ENCODE data around the gene NTM. TPM values are rescaled to one million over a fixed set of nuclear protein-coding genes. Genes with fewer than 3 reads are reported as not detected.

The NTM gene
- total RNA-seq, 4 donors from 2014 or later: 0.40 to 3.1 (median 2.1) TPM; not detected in 1

DNA sequence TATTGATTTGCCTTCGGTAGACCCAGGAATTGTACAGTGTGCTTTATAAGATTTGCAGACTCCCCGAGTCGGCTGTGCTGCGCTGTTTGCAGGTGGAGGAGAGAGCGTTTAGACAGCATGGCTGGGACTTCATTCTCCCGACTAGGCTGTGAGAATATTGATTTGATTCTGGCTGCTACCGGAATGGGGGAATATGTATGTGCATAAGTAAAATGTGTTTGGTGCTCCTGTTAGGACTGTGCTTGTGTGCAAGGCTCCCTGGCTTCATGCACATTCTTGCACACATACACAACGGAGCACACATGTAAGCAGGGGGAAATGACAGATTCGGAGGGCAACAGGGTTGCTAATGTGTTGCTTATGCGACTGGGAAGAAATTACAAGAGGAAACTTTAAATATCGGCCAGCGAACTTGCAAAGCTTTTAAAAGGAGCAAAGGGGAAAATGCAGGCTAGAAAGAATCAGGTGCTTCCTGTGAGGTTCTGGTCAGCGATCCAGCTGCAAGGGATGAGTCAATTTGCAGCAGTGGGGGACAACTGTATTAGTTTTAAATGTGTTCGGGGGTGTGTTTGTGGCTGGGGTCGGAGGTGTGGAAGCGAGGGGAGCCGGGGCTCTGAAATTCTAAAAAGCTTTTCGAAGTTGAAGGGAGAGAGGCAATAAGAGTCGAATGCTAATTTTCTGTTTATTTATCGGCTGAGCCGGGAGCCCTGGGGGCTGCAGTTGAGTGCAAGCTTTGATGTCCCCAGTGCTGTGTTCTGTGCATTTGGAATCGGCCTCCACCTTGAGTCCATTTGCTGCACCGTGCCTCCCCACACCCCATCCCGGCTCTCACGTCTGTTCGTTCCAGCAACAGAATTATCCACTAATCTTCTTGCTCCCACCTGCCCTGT lies 731 bp downstream of the NTM start:
- Histone ChIP-seq H3K27me3 (peaks cover 38% of the 10 kb centered on the region), H3K36me3 (no peaks in the 10 kb centered on the region), H3K4me1 (peaks cover 0 to 15% (median 5%) of the 10 kb centered on the region in 4 donors), H3K4me3 (peak overlapping the region in 3 of 4 donors; percentile 0 to 31 (median 12)), H3K9me3 (no peaks in the 10 kb centered on the region), H3K27ac (no peak overlapping the region)
- intact Hi-C loops (cut with DNase I; ENCODE audit: low total_unique reads) (no loop called here), in situ Hi-C loops (cut with MboI; ENCODE audit: low pct_ligation_motif_present in 1 of 4, low pct_unique_long_range_greater_than_20kb in 1 of 4, low sequenced_read_pairs in 3 of 4) (no loop called here)
- no peak for DNase-seq
- TF ChIP-seq, protein P1, sequence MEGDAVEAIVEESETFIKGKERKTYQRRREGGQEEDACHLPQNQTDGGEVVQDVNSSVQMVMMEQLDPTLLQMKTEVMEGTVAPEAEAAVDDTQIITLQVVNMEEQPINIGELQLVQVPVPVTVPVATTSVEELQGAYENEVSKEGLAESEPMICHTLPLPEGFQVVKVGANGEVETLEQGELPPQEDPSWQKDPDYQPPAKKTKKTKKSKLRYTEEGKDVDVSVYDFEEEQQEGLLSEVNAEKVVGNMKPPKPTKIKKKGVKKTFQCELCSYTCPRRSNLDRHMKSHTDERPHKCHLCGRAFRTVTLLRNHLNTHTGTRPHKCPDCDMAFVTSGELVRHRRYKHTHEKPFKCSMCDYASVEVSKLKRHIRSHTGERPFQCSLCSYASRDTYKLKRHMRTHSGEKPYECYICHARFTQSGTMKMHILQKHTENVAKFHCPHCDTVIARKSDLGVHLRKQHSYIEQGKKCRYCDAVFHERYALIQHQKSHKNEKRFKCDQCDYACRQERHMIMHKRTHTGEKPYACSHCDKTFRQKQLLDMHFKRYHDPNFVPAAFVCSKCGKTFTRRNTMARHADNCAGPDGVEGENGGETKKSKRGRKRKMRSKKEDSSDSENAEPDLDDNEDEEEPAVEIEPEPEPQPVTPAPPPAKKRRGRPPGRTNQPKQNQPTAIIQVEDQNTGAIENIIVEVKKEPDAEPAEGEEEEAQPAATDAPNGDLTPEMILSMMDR (IDR thresholded peaks at IDR 0.05): no peak
- TF ChIP-seq EP300 (IDR thresholded peaks at IDR 0.05; ENCODE audit: low read depth) (no peak), POLR2A (IDR thresholded peaks at IDR 0.05) (no peak), POLR2AphosphoS5 (IDR thresholded peaks at IDR 0.05) (no peak)
- WGBS, 2 donors (ENCODE audit: low coverage in 1 of 2): 9 to 13% methylated on average over 20 to 26 of the region's 26 CpGs

DNA sequence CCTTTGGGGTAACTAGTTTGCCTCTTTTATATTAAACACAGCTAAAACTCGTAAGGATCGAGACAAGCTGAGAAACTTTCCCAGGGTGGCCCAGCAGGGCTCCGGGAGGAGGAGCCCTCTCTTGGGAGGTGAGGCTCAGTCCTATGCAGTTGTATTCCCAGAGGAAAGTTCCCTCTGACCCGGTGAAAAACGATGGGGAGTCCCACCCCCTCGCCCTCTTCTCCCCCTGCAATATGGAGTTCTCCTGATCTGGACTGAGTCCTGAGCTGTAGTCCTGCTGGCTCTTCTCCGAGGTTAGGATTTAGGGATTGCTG lies 1.3 kb downstream of the NTM start:
- Histone ChIP-seq H3K4me1 (peaks cover 0 to 15% (median 5%) of the 10 kb centered on the region in 4 donors), H3K27me3 (peaks cover 38% of the 10 kb centered on the region), H3K27ac (no peak overlapping the region), H3K36me3 (no peaks in the 10 kb centered on the region), H3K9me3 (no peaks in the 10 kb centered on the region), H3K4me3 (peak overlapping the region in 1 of 4 donors; percentile 31)
- WGBS, 2 donors (ENCODE audit: low coverage in 1 of 2): 10 to 16% methylated on average over 7 of the region's 7 CpGs
- no peak for DNase-seq
- in situ Hi-C loops (cut with MboI; ENCODE audit: low pct_ligation_motif_present in 1 of 4, low pct_unique_long_range_greater_than_20kb in 1 of 4, low sequenced_read_pairs in 3 of 4) (no loop called here), intact Hi-C loops (cut with DNase I; ENCODE audit: low total_unique reads) (no loop called here)
- TF ChIP-seq EP300 (IDR thresholded peaks at IDR 0.05; ENCODE audit: low read depth): no peak
- TF ChIP-seq POLR2A (IDR thresholded peaks at IDR 0.05): no peak
- no peak for TF ChIP-seq POLR2AphosphoS5 (IDR thresholded peaks at IDR 0.05)
- TF ChIP-seq, protein P1 (IDR thresholded peaks at IDR 0.05): no peak

DNA sequence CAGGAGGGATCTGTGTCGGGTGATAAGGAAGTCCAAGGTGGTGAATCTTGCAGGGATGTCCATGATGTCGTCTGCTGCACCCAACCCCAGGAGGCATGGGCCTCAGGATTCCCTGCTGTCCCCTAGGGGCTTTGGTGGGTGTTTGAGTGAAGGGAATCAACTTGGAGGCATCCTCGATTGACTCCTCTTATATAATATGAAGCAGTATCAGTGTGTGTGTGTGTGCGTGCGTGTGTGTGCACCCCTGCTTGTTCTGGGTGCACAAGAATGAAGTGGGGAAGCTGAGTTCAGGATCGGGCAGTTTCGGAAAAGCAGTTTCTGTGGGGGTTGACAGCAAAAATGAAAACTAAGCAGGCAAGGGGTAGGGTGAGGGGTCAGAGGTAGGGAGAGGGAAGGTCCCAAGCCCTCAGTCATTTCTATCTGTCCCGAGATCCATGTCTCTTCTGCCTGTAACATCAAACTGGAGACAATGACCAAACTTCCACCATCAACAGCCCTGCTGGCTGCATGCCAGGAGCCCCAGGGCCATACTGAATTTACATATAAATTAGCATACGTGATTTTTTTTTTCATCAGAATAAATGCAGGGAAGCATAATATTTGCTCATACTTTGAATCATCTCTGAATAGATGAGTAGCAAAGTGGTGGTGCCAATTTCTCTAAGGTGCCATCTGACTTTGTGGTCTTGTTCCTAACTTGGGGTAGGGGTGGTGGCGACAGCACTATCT lies 2.0 kb downstream of the NTM start:
- H3K4me1 ChIP-seq: peaks cover 0 to 15% (median 5%) of the 10 kb centered on the region in 4 donors
- in situ Hi-C loops (cut with MboI; ENCODE audit: low pct_ligation_motif_present in 1 of 4, low pct_unique_long_range_greater_than_20kb in 1 of 4, low sequenced_read_pairs in 3 of 4) (no loop called here), intact Hi-C loops (cut with DNase I; ENCODE audit: low total_unique reads) (no loop called here)
- no peak overlapping the region for H3K27ac ChIP-seq
- TF ChIP-seq, protein P1 (IDR thresholded peaks at IDR 0.05): no peak
- TF ChIP-seq POLR2A (IDR thresholded peaks at IDR 0.05) (no peak), POLR2AphosphoS5 (IDR thresholded peaks at IDR 0.05) (no peak), EP300 (IDR thresholded peaks at IDR 0.05; ENCODE audit: low read depth) (no peak)
- no peaks in the 10 kb centered on the region for H3K36me3 ChIP-seq
- no peak for DNase-seq
- H3K27me3 ChIP-seq: peaks cover 38% of the 10 kb centered on the region
- H3K4me3 ChIP-seq: no peak overlapping the region
- 71 to 77% methylated on average over 4 to 10 of the region's 10 CpGs for WGBS, 2 donors (ENCODE audit: low coverage in 1 of 2)
- H3K9me3 ChIP-seq: no peaks in the 10 kb centered on the region

DNA sequence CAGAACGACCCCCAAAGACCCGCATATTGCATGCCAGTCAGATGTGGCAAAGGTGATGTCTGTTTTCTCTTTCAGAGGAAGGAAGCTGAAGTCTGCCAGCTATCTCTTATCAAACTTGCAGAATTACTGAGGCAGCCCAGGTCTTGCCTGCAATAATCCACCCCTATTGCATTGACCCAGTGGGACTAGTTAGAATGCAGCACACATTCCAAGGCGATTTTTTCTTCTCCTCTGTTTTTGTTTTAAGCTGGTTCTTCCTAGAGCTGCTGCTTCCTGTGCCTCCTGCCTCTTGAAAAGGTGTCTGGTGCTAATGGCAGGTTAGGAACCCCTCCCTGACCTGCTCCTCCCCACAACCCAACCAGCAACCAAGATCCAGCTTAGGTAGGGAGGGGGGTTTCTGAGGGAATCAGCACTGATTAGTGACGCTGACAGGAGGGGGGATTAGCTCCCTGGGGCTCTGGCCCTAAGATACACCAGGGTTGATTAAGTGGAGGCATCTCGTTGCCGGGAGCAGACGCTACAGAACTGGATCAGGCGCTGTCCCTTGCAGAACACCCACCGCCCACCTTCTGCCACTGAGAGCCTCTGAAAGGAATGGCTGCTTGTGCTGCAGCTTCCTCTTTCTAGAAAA lies 2.8 kb downstream of the NTM start:
- WGBS, 2 donors (ENCODE audit: low coverage in 1 of 2): 65% methylated on average over 9 of the region's 9 CpGs; no CpG with 5 or more reads in 1 of the 2 donors
- no peak for TF ChIP-seq POLR2A (IDR thresholded peaks at IDR 0.05)
- TF ChIP-seq POLR2AphosphoS5 (IDR thresholded peaks at IDR 0.05): no peak
- no peak for TF ChIP-seq EP300 (IDR thresholded peaks at IDR 0.05; ENCODE audit: low read depth)
- TF ChIP-seq, protein P1 (IDR thresholded peaks at IDR 0.05): no peak
- Histone ChIP-seq H3K4me1 (peaks cover 0 to 15% (median 5%) of the 10 kb centered on the region in 4 donors), H3K4me3 (no peak overlapping the region), H3K27ac (no peak overlapping the region), H3K36me3 (no peaks in the 10 kb centered on the region), H3K9me3 (no peaks in the 10 kb centered on the region), H3K27me3 (peaks cover 38% of the 10 kb centered on the region)
- no peak for DNase-seq
- in situ Hi-C loops (cut with MboI; ENCODE audit: low pct_ligation_motif_present in 1 of 4, low pct_unique_long_range_greater_than_20kb in 1 of 4, low sequenced_read_pairs in 3 of 4): no loop called here
- intact Hi-C loops (cut with DNase I; ENCODE audit: low total_unique reads): no loop called here

Measured in transverse colon (tissue), 4 donors.